GM13977 (cell line): ENCODE measurements around the gene THSD8.
"Not testable (repeated sequence)": the region's sequence is repeated elsewhere in the genome, so short reads cannot be mapped to it uniquely, and the experiment has no call there.

ENCODE experiments used
- DNase-seq: peaks from one replicate; pipeline ENCODE4 v3.0.0; 2012; ENCODE audit warnings: low spot score
- in situ Hi-C: fragments of 300-500 bp; cut with MboI; formaldehyde crosslinking; loops from one replicate; pipeline ENCODE4 v1.12.0; 2022; ENCODE audit warnings: low sequenced_read_pairs, low pct_unique_long_range_greater_than_20kb, mixed read lengths, inconsistent platforms; ENCODE audit not compliant: unreplicated experiment
- TF ChIP-seq, protein P1 (sequence below): IDR thresholded peaks from 2 replicates; pipeline ENCODE4 v1.5.1; 2012; ENCODE audit warnings: mild to moderate bottlenecking, control low read depth; ENCODE audit not compliant: insufficient read depth; ENCODE audit errors: extremely low read depth, missing control alignments

The THSD8 gene

DNA sequence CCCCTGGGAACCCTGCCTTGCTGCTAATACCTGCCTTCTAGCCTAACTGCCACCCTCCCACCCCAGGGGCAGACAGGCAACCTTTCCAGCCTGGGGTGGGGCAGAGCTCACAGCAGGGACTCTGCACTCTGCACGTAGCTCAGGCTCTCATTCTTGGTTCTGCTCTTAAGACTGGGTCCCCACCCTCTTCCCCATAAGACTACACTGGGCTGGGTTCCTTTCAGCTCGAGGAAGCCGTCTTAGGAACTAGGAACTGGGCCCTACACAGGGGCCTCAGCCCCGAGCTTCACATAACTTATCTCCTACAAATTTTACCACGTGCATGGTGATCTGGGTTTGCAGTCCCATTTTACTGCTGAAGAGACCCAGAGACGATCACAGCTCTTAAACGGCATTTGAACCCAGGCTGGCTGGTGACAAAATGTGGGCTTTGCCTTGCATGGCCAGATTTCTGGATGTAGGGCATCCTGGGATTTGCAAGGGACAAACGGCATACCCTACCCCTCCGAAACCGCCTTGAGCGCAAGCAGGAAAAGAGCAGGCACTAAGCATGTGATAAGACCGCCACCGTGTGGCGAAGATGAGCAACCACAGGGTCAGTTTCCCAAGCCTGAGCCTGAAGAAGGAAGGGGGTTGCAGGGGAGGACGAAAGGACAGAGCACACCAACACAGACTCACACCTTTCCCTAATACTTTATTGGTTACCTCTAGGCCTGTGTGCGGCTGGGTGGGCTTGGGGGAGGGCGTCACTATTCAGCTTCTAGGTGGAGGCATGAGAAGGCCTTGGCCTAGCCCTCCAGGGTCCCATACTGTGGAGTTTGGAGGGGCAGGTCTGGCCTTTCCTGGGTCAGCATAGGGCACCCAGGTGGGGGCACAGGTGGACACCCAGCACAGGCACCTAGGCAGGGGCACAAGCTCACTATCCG lies 5.5 kb upstream of the THSD8 start:
- TF ChIP-seq, protein P1, sequence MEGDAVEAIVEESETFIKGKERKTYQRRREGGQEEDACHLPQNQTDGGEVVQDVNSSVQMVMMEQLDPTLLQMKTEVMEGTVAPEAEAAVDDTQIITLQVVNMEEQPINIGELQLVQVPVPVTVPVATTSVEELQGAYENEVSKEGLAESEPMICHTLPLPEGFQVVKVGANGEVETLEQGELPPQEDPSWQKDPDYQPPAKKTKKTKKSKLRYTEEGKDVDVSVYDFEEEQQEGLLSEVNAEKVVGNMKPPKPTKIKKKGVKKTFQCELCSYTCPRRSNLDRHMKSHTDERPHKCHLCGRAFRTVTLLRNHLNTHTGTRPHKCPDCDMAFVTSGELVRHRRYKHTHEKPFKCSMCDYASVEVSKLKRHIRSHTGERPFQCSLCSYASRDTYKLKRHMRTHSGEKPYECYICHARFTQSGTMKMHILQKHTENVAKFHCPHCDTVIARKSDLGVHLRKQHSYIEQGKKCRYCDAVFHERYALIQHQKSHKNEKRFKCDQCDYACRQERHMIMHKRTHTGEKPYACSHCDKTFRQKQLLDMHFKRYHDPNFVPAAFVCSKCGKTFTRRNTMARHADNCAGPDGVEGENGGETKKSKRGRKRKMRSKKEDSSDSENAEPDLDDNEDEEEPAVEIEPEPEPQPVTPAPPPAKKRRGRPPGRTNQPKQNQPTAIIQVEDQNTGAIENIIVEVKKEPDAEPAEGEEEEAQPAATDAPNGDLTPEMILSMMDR = peak; percentile 98
- DNase-seq = peak; percentile 67
- in situ Hi-C loops = no loop called here

DNA sequence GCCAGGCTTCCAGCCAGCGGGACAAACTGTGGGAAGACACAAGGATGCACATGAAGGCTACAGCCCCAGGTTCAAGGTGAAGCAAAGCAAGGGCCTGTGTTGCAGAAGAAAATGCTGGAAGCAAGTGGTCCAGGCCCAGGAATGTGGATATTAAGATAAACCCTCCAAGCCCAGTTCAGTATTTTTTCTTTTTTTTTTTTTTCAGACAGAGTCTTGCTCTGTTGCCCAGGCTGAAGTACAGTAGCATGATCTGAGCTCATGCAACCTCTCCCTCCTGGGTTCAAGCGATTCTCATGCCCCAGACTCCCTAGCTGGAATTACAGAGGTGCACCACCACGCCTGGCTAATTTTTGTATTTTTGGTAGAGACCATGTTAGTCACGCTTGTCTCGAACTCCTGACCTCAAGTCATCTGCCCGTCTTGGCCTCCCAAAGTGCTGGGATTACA lies 4.7 kb upstream of the THSD8 start:
- DNase-seq = no peak
- in situ Hi-C loops = no loop called here
- TF ChIP-seq, protein P1 = no peak

DNA sequence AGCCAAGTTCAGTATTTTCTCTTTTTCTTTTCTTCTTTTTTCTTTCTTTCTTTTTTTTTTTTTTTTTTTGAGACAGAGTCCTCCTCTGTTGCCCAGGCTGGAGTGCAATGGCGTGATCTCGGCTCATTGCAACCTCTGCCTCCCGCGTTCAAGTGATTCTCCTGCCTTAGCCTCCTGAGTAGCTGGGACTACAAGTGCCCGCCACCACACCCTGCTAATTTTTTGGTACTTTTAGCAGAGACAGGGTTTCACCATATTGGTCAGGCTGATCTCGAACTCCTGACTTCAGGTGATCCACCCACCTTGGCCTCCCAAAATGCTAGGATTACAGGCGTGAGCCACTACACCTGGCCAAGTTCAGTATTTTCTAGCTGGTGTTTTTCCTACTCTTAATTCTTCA lies 4.3 kb upstream of the THSD8 start:
- DNase-seq, in situ Hi-C loops: not testable (repeated sequence)

DNA sequence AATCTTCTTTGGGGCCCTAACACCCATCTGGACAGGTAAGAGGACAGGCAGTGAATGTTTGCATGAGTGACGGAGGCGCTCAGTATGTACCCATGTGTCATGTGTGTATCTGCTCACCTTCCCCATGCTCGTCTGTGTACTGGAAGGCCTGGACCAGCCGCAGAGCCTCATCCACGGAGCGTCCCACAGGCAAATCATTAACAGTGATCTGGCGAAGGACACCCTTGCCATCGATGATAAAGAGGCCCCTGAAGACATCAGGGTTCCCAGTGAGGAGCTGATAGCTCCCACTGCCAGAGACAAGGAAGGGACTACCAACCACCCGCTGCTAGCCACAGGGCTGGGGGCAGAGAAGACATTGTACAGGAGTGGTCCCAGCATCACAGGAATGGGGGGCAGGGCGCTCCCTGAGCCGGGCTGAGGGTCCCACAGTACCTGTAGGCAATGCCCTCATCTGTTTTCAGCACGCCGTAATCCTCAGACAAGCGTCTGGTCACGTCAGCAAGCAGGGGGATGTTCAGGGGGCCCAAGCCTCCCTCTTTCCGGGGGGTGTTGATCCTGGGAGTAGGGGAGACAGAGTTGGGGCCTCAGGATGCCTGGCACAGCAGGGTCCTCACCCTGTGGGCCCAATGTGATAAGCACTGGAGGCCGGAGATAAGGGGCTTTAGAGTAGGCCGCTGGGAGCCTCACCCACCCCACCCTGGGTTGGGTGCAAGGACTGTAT lies 2.0 kb upstream of the THSD8 start:
- TF ChIP-seq, protein P1 = no peak
- DNase-seq = no peak
- in situ Hi-C loops = no loop called here

DNA sequence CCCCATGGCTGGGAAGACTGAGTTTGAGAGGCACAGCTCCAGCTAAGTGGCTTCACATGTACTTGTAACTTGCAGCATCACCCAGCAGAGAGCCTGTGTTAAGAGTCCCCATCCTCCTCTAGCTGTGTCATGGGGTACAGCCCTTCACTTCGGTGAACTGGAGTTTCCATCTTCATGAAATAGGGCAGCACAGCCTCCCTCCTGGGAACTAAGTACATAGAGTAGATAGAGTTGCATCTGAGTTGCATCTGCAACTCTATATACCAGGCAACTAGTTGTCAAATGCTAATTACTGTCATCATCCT lies 1.5 kb upstream of the THSD8 start:
- in situ Hi-C loops = no loop called here
- peak; percentile 8 for DNase-seq
- TF ChIP-seq, protein P1 = no peak

DNA sequence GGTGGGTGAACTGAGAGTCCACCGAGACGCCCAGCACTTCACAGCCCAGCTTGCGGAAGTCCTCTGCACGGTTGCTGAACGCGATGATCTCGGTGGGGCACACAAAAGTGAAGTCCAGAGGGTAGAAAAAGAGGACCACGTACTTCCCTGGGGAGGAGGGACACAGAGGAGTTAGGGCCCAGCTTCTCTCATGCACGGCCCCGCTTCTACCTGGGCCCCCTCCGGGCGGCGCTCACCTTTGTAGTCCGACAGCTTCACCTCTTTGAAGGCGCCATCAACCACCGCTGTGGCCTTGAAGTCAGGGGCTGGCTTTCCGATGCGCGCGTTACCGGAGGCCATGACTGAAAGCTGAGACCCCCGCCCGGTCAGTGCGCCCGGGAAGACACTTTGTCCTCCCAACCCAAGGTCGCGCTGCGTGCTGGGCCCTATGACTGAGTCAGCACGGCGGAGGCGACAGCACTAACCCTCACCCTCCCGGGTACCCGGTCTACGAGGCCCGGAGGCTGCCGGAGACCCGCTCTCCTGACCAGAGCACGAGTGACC lies 875 bp upstream of the THSD8 start:
- DNase-seq = peak; percentile 15
- in situ Hi-C loops = no loop called here
- TF ChIP-seq, protein P1 = no peak
